Testis (tissue), 3 donors: ENCODE results near the gene STARD5. TPM values are rescaled to one million over a fixed set of nuclear protein-coding genes. Genes with fewer than 3 reads are reported as not detected.
A peak's percentile ranks its signal among the peaks of the same experiment; 100 is the strongest.
"Not testable (repeated sequence)": the region's sequence is repeated elsewhere in the genome, so short reads cannot be mapped to it uniquely, and the experiment has no call there.

ENCODE experiments used
- DNase-seq: peaks from one replicate; pipeline ENCODE4 v3.0.0-alpha.2; 2019
- H3K27ac ChIP-seq, 2 donors: fragments of 200-600 bp; sonication (generic); one replicate each; pipeline ENCODE4 v1.5.1; 2019
- H3K27me3 ChIP-seq: fragments of 200-600 bp; sonication (generic); one replicate; pipeline ENCODE4 v1.5.1; 2019
- H3K36me3 ChIP-seq: fragments of 200-600 bp; sonication (generic); one replicate; pipeline ENCODE4 v1.5.1; 2017; ENCODE audit warnings: low read depth; ENCODE audit errors: missing control alignments
- H3K4me1 ChIP-seq: fragments of 200-600 bp; sonication (generic); one replicate; pipeline ENCODE4 v1.5.1; 2019
- H3K4me3 ChIP-seq, 2 donors: fragments of 200-600 bp; sonication (generic); one replicate each; pipeline ENCODE4 v1.5.1; 2017 to 2019
- H3K9me3 ChIP-seq: fragments of 200-600 bp; sonication (generic); one replicate; pipeline ENCODE4 v1.5.1; 2017
- POLR2A ChIP-seq: fragments of 450-650 bp; IDR thresholded peaks from one replicate; pipeline ENCODE4 v1.6.1; 2017; ENCODE audit warnings: antibody characterized with exemption, mild to moderate bottlenecking, moderate library complexity
- WGBS, 2 donors: methylation state at CpG; one replicate each; pipeline ENCODE4 v1.1.5; 2018; 5-methylcytosine and 5-hydroxymethylcytosine counted together
- intact Hi-C: fragments of 100-400 bp; cut with DNase I; formaldehyde crosslinking; loops from one replicate; pipeline ENCODE4 v1.15.1; 2023; ENCODE audit warnings: low total_unique reads
- polyA plus RNA-seq: library from polyadenylated mRNA; stranded (reverse); fragments of 350-450 nt; fragmentation: Illumina TruSeq; extraction: RNeasy Lipid Tissue Mini Kit (QIAGEN cat#74804); gene quantifications from one replicate; pipeline ENCODE4 v1.2.3, GENCODE V29; 2014; ENCODE audit warnings: low read depth, low replicate concordance; ENCODE audit not compliant: insufficient read depth
- total RNA-seq, 2 donors: library from RNA; depleted of rRNA; stranded (reverse); fragments of >200 nt; gene quantifications; one replicate each; pipeline ENCODE4 v1.2.3, GENCODE V29; 2016
- TF ChIP-seq, protein P1 (sequence below), 3 experiments: fragments of 450-650 bp in 2 of 3; fragments of 200-600 bp in 1 of 3; sonication (generic) in 1 of 3; IDR thresholded peaks; one replicate each; pipeline ENCODE4 v1.5.1; 2016 to 2019; ENCODE audit warnings: antibody characterized with exemption in 3 of 3, mild to moderate bottlenecking in 2 of 3, moderate library complexity in 1 of 3

The STARD5 gene
- total and polyA plus RNA-seq, 3 donors from 2014 or later, result 8.7 to 16.2 (median 15.7) TPM

GRCh38 chr15:81332326-81332725 lies 8.4 kb upstream of the STARD5 start:
- no peaks in the 10 kb centered on the region for H3K36me3 ChIP-seq
- peaks cover 48% of the 10 kb centered on the region for H3K4me1 ChIP-seq
- H3K27ac ChIP-seq, result peak overlapping the region; percentile 55 to 69
- TF ChIP-seq, protein P1, sequence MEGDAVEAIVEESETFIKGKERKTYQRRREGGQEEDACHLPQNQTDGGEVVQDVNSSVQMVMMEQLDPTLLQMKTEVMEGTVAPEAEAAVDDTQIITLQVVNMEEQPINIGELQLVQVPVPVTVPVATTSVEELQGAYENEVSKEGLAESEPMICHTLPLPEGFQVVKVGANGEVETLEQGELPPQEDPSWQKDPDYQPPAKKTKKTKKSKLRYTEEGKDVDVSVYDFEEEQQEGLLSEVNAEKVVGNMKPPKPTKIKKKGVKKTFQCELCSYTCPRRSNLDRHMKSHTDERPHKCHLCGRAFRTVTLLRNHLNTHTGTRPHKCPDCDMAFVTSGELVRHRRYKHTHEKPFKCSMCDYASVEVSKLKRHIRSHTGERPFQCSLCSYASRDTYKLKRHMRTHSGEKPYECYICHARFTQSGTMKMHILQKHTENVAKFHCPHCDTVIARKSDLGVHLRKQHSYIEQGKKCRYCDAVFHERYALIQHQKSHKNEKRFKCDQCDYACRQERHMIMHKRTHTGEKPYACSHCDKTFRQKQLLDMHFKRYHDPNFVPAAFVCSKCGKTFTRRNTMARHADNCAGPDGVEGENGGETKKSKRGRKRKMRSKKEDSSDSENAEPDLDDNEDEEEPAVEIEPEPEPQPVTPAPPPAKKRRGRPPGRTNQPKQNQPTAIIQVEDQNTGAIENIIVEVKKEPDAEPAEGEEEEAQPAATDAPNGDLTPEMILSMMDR (IDR thresholded peaks at IDR 0.05), result no peak
- TF ChIP-seq POLR2A, result no peak
- no peak for DNase-seq
- no peaks in the 10 kb centered on the region for H3K9me3 ChIP-seq
- intact Hi-C loops, result loop anchor here (10.0 kb wide), 1 partner anchor 58 kb away; no protein-coding TSS in a partner anchor
- WGBS, 2 donors, result 64 to 78% methylated on average over 4 to 10 of the region's 12 CpGs
- peak overlapping the region in 1 of 2 donors; percentile 27 for H3K4me3 ChIP-seq
- no peaks in the 10 kb centered on the region for H3K27me3 ChIP-seq

DNA sequence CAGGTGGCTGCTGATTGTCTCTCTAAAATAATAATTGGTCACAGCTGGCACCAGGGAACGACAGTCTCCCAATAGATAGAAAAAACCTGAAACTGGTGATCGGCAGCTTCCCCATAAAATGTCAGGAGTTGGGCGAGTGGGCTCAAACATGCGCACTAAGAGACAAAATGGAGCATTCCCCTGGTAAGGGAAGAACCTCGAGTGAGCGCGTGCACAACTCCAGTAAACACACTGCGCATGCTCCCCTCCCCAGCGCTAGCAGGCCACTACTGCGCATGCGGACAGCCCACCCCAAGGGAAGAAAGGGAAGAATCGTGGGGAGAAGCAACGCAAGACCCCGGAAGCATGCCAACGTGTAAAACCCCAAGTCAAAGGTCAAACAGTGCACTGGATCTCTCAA lies 7.7 kb upstream of the STARD5 start:
- Histone ChIP-seq H3K27ac (peak overlapping the region; percentile 55 to 69), H3K27me3 (no peaks in the 10 kb centered on the region), H3K4me1 (peaks cover 43% of the 10 kb centered on the region), H3K9me3 (no peaks in the 10 kb centered on the region), H3K36me3 (no peaks in the 10 kb centered on the region), H3K4me3 (peak overlapping the region in 1 of 2 donors; percentile 27)
- WGBS, 2 donors, result 56 to 66% methylated on average over 15 of the region's 15 CpGs
- intact Hi-C loops, result loop anchor here (10.0 kb wide), 1 partner anchor 57 kb away; no protein-coding TSS in a partner anchor
- peak; percentile 82 for DNase-seq
- TF ChIP-seq, protein P1 (IDR thresholded peaks at IDR 0.05), result no peak
- TF ChIP-seq POLR2A, result no peak

DNA sequence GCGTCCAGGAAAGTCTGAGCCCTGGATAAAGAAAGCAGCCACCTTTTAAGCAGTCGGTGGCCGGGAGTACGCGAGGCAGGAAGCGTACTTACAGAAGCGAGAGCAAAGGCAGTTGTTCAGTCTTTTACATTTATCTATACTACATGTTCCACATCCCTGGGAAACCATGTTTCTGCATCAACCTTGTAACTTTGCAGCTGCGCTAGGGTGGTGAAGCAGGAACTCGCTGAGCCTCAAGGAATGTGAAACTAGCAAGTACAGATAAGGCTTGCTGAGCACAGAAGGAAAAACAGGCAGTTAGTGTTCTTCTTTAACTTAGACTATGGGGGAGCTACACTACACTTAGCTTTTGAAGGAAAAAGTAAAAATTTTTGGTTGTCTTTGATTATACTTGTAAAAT lies 7.2 kb upstream of the STARD5 start:
- intact Hi-C loops, result loop anchor here (10.0 kb wide), 1 partner anchor 56 kb away; no protein-coding TSS in a partner anchor
- DNase-seq, result peak; percentile 69
- WGBS, 2 donors, result 9 to 13% methylated on average over 9 of the region's 9 CpGs

GRCh38 chr15:81330366-81331090 lies 6.6 kb upstream of the STARD5 start:
- intact Hi-C loops, result loop anchor here (10.0 kb wide), 1 partner anchor 56 kb away; no protein-coding TSS in a partner anchor
- Histone ChIP-seq H3K27ac (peak overlapping the region; percentile 55 to 69), H3K9me3 (no peaks in the 10 kb centered on the region), H3K27me3 (no peaks in the 10 kb centered on the region), H3K4me3 (no peak overlapping the region), H3K4me1 (peaks cover 39% of the 10 kb centered on the region), H3K36me3 (no peaks in the 10 kb centered on the region)
- no peak for DNase-seq
- TF ChIP-seq, protein P1 (IDR thresholded peaks at IDR 0.05), result no peak
- no peak for TF ChIP-seq POLR2A
- WGBS, 2 donors, result 32 to 41% methylated on average over 5 of the region's 5 CpGs

More for the DNA sequence above, 7.2 kb upstream of the STARD5 start:
- H3K9me3 ChIP-seq, H3K36me3 ChIP-seq, H3K27me3 ChIP-seq: not testable (repeated sequence)
- peak overlapping the region; percentile 55 to 69 for H3K27ac ChIP-seq
- H3K4me3 ChIP-seq, result peak overlapping the region in 1 of 2 donors; percentile 27
- H3K4me1 ChIP-seq, result peaks cover 43% of the 10 kb centered on the region

- WGBS, 2 donors, result 96 to 98% methylated on average over 2 of the region's 2 CpGs
- peaks cover 37% of the 10 kb centered on the region for H3K4me1 ChIP-seq
- H3K9me3 ChIP-seq, result no peaks in the 10 kb centered on the region
- intact Hi-C loops, result no loop called here
- no peaks in the 10 kb centered on the region for H3K27me3 ChIP-seq
- H3K27ac ChIP-seq, result peak overlapping the region in 1 of 2 donors; percentile 55
- no peak for TF ChIP-seq POLR2A
- TF ChIP-seq, protein P1 (IDR thresholded peaks at IDR 0.05), result no peak
- no peak for DNase-seq
- no peaks in the 10 kb centered on the region for H3K36me3 ChIP-seq
- H3K4me3 ChIP-seq, result no peak overlapping the region
Observed at GRCh38 chr15:81329446-81329845, 5.5 kb upstream of the STARD5 start.
